Renal cortex interstitium (tissue), 11 donors: ENCODE results near the gene SUSD3. TPM values are rescaled to one million over a fixed set of nuclear protein-coding genes. Genes with fewer than 3 reads are reported as not detected.

Source experiments
- DNase-seq, 11 donors: peaks; one replicate each; pipeline ENCODE4 v3.0.0-alpha.2; 2013; ENCODE audit warnings: low read depth in 9 of 11, low spot score in 4 of 11; ENCODE audit errors: extremely low read depth in 1 of 11
- polyA plus RNA-seq, 3 donors: library from polyadenylated mRNA; unstranded; fragments of 120-200 nt; gene quantifications; one replicate each; pipeline ENCODE4 v1.2.1, GENCODE V29; 2013; ENCODE audit not compliant: insufficient read length in 3 of 3

Gene SUSD3
- polyA plus RNA-seq, 3 donors: 8.4 to 11.4 (median 8.7) TPM

DNA sequence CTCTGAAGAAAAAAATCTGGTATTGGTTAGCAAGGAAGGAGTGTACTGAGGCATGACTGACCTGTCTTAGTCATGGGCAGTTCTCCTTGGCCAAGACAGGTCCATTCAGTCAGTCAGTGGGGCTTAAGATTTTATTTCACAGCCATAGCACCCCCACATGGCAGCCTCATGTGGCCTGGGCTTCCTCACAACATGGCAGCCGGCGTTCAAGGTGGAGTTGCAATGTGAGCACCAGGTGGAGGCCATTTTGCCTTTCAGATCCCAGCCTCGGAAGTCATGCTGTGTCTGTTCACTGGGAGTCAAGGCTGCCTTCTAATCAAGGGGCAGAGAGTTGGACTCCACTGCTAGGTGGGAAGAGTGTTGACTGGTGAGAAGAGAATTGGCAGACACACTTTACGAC is 27.2 kb downstream of the SUSD3 start:
- no peak for DNase-seq

DNA sequence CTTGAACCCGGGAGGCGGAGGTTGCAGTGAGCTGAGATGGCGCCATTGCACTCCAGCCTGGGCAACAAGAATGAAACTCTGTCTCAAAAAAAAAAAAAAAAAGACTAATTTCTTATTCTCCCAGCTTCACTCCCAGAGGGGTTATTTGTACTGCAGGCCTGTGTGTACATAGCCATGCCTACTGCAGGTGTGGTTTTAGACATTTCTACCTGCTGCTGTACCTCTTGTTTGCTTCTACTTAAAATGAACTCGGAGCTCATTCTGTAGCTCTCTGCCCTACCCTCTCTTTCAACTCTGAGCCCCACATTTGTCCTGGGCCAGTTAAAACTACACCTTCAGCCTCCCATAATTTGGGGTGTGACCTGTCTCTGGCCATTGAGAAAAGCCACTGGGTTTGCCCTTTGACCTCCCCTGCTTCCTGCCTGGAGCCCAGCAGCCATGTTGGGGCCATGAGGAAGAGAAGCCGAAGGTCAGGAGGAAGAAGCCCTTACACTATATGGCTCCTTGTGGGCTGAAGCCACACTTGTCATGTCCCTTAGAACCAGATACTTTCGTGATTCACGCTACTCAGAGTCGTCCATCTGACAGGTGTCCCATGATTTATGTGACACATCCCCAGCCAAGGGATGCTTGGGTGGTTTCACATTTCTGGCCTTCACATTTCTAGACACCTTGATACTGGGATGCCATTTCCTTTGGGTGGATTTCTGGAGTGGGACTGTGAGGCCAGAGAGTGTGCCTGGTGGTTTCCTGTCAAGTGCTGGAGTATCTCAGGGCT is 28.1 kb downstream of the SUSD3 start:
- DNase-seq: no peak

DNA sequence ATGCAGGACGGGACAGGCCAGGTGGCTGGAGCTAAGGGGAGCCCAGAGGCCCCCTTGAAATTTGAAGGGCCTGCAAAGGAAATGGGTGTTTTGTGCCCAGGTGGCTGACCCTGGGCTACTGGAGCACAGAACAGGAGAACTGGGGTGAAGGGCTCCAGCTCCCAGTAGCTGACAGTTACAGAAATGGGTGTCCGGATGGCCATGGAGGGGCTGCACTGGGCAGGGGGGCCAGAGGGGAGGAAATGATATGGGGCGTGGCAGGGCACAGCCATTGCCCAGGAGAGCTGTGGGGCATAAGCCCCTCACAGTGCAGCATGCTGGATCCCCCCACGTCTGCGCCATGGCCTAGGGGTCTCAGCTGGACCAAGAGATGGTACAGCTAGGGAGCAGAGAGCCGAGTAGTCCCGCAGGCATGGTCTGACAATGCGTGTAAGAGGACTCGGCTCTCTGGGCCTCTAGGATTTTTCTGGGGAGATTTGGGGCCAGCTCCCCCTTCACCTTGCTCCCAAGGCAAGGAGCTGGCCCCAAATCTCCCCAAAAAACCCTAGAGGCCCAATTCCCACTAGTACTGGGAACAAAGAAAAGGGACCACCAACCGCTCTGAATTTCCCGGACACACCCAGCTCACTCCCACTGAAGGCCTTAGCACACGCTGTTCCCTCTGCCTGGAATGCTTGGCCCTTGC is 29.6 kb downstream of the SUSD3 start:
- no peak for DNase-seq

DNA sequence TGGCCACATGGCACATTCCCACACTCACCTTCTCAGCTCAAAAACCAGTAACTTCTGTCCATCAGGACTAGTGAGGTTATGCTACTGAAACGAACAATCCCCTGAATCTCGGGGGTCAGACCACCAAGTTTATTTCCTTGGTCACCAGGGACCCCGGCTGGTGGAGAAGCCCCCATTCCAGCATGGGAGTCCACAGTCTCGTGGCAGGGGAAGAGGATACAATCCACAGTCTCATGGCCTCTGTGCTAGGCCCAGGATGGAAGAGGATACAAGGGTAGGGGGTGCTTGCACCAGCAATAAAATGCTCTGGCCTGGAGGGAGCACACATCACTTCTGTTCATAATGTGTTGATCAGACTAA is 30.1 kb downstream of the SUSD3 start:
- DNase-seq: no peak

DNA sequence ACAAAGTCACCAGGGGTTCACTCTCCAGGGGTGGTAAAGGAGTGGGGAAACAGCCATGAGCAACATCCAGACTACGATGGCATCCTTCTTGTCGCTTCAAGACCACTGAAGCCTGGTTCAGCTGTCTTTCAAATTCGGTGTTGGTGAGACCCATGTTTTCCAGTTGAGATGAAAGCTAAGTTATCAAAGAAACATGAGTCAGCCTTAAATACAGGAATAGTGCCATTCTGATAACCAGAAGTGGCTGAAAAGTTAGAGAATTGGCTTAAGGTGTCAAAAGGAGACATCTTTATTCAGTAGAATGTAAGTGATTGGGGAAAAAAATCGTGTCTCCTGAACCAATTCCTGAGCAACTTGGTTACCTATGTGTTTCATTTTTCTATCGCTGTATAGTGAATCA is 30.5 kb downstream of the SUSD3 start:
- DNase-seq: no peak

DNA sequence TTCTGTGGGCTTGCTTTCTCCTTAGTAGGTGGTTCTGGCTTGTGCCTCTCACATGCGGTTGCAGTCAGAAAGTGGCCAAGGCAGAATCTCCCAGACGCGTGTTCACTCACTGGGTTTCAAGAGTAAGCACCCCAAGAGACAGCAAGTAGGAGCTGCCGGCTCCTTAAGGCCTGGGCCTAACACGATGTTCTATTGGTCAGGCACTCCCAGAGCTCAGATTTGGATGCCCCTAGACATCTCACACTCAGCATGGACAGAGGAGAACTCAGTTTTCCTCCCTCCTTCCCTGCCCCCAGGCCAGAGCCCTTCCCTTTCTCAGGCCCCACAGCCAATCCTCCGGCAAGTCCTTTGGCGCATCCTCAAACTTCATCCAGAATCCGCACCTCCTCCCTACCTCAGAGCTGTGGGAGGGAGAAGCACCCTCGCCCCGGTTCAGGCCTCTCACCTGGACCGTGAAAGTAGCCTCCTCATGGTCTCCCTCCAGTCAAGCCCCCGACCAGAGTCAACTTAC is 31.0 kb downstream of the SUSD3 start:
- no peak for DNase-seq

DNA sequence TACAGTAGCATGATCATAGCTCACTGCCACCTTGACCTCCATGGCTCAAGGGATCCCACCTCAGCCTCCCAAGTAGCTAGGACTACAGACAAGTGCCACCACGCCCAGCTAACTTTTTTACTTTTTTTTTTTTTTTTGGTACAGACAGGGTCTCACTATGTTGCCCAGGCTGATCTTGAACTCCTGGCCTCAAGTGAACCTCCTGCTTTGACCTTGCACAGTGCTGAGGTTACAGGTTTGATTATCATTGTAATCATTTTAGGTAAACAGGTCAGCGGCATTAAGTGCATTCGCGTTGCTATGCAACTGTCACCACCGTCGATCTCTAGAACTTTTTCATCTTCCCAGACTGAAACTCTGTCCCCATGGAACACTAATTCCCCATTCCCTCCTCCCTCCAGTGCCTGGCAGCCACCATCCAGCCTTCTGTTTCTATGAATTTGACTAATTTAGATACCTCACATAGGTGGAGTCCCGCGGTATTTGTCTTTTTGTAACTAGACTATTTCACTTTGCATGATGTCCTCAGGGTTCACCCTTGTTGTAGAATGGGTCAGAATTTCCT is 31.7 kb downstream of the SUSD3 start:
- DNase-seq: no peak

DNA sequence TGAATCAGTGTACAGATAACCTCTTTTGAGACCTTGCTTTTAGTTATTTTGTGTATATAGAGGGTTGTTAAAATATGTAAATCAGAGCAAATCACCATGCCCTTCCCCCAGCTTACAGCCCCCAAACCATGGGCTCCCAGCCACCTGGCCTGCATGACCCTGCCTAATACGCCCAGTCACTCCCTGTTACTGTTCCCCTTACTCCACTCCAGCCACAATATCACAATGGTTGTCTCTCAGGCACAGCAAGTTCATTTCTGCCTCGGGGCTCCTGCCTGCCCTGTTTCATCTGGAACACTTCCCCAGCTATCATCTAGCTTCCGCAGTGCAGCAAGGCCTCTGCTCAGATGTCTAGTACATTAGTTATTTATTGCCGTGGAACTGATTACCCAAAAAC is 32.6 kb downstream of the SUSD3 start:
- DNase-seq: no peak

DNA sequence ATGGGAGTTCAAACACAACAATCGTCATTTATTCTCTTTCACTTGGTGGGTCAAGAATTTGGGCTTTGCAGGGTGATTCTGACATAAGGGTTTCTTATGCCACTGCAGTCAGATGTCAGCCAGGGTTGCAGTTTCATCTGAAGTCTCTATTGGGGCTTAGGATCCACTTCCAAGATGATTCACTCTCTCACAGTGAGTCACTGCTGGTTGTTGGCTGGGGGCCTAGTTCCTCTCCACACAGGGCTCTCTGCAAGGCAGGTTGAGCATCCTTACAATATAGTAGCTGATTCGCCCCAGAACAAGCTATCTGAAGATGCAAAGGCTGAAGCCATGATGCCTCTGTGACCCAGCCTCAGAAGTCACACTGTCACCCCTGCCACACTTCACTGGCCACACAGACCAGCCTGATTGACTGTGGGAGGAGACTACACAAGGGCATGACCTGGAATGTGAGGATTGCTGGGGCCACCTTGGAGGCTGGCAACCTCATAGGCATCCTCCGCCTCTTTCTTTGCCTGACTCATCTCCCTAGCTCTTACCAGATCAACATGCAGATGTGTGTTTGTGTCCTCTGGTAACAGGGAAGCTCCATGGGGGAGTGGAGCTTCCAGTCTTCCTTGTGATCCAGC is 33.1 kb downstream of the SUSD3 start:
- DNase-seq: no peak

DNA sequence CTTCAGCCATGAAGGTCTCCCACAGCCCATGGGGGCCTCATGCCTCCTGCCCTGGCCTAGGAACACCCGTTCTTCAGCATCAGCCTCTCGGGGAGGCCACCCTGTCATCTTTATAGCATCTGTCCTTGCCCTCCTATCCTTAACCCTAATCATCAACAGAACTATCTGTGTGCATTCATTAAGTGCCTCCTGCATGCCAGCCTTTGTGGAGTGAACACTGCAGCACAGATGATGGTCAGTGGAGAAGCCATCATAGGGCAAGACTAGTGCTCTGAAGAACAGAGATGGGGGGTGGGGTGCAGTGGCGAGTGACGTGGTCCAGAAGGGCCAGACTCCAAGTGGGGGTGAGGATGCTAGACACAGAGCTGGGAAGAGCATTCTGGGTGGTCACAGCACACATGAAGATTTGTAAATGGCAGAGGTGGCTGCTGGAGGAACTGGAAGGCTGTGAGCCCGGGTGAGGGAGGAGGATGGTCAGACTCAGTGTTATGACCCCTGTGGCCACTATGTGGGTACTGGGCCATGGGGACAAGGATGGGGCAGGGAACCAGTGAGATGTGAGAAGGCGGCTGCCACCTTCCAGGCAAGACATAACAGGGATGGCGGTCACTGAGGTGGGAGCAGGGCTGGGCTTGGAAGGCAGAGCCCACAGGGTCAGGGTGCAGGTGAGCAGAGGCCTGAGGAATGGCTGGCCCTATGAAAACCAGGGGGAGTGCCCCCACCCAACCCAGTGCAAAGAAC is 33.9 kb downstream of the SUSD3 start:
- DNase-seq: no peak

DNA sequence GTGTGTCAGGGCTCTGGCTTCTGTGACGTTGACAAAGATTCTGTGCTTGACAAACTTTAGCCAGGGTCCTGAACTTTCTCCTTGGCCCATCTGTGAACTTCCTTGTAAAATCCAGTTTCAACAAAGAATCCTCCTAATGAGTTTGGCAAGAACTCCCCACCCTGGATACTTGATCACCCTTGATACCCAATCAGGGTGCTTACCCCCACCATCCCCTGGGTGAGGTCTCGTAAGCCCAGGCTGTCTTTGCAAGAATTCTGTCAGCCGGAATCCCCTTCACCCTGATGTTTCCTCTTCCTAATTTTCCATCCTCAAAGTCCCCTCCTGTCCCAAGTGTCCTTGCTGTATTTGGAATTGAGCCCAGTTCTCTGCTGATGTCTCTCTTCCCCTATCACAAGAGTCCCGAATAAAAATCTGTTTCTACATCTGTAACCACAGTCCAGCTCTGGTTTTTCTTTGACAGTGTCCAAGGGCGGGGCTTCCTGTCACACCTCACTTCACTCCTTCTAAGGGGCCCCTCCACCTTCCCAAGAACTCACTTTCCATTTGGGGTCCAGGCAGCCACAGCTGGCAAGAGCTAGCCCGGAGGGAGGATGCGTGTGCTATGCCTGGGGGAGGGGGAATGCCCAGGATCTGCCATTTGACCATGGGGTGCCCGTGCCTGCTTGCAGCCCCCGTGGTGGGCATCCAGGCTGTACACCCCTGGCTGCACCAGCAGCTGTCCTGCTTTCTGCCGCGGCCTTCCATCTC is 34.8 kb downstream of the SUSD3 start:
- DNase-seq: peak in 6 of 11 donors; percentile 36 to 51 (median 44)

DNA sequence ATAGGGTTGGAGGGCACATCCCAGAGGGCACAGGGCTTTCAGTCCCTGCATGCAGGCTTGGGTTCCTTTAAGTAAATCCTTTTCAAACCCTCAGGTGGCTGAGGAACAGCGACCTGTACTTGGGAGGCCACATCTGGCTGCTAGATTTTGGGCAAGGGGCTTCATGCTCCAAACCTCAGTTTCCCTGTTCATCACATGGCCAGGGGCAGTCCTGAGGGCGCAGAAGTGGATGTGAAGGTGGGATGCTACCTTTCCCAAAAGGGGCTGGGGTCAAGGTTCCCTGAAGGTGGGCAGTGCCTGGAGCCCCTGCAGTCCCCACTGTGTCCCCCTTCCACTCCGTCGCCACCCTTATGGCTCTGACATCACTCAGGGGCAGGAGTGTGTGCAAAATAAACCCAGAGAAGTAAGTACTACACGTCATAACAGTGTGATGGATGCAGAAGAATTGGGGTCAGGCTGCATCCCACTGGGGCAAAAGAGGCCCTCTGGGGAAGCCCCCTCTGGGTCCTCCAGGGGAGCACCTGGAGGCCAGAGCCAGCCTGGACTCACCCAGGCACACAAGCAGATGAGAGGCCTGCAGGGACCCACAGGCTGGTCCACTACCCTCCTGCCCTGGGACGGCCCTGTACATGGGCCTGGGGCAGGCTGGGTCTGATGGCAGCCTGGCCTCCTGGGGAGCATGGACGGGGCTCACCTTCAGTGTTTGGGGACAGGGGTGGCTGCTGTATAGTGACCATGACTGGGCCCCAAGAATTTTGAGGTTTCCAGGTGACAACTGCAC is 35.6 kb downstream of the SUSD3 start:
- DNase-seq: no peak

DNA sequence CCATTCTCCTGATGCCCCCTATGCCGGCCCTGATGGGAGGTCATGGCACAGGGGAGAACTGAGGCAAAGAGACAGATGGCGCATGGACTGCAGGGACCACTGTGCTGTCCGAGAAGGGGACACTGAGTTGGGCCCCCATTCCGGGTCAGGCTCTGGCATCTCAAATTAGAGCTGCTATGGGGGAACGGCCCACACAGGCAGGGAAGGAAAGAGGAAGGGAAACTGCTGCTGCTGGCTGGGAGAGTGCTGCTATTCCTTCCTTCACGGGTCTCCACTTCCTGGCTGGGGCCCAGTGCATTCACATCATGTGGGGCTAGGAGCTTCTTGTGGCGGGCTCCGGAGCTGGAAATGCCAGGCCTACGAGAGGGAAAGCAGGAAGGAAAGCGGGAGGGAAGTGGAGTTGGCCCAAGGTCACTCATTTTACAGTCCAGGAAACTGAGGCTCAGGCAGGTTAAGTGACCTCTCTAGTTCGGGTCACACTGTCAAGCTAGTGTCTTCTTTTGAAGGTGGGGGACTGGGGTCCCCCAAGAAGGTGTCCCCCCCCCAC is 36.2 kb downstream of the SUSD3 start:
- DNase-seq: peak in 4 of 11 donors; percentile 26 to 48 (median 45)

DNA sequence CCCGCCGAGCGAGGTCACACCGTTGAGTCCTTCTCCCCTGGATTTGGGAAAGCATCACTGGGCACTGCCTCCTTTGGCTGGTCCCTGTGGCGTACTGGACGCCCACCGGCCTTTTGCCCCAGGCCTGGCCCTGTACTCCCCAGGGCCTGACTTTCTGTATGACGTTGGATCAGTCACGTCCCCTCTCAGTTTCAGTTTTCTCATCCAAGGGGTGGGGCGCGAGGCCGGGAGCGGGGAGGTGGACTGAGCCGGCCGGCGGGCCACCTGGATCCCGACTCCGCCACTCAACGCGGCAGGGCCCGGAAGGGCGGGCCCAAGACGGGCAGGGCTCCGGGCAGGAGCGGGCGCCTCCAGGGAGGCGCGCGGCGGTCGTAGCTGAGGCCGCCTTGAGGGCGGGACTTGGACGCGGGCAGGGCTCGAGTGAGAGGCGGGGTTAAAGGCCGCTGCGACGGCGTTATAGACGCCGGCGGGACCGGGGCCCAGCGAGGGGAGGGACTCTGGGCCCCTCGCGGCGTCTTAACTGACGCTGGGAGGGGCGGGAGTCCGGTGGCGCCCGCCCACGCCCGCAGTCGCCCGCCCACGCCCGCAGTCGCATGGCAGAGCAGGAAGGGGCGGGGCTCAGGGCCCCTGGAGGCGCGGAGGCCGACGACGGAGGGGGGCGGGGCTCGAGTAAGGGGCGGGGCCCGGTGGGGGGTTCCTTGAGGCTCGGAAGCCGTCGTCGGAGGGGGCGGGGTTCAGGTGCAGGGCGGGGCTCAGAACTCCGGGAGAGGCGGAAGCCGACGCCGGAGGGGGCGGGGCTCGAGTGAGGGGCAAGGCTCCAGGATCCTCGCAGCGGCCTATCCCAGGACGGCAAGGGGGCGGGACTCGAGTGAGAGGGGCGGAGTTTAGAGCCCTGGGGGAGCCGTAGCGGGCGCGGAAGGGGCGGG is 37.0 kb downstream of the SUSD3 start:
- DNase-seq: peak; percentile 96 to 100 (median 99)

DNA sequence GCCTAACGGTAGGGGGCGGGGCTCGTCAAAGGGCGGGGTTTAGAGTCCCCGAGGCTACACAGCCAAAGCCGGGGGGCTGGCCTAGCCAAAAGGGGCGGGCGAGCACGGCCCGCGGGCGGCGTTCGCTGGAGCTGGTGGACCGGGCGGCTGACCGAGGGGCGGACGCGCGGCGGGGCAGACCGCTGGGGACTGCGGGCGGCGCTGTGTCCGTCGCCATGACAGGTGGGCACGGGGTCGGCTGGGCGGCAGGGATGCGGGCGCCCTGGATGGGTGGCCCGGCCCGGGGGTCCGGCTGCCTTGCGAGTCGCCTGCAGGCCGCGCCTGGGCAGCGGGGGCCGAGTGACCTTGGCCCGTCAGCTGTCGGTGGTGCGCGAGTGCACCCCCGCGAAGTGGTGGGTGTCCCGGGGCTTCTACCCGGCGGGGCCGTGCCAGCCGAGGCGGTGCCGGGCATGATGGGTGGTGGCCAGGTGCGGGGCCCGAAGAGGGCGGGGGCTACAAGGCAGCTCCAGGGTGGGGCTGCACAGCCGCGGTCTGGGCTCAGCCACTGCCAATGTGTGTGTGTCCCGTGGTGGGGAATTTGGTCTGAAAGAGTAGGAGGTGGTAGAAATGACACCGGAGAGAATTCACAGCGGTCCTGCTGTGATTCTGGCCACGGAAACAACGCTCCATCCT is 37.8 kb downstream of the SUSD3 start, which contains the start of gene CARD19:
Gene CARD19 (plus strand): TSS at position 87 of the 672 bp plus-strand sequence. CDS start 129 bp downstream, at position 216.
- DNase-seq: peak in 1 of 11 donors; percentile 15
